Stimulated activated CD4-positive, alpha-beta T cell treated with anti-CD3 and anti-CD28 coated beads, Interleukin-1b, Interleukin-23, amount 100 ng/mL, for 1 hour (primary cell): Measurements from ENCODE around the gene FPR1.

Experiments used
- DNase-seq, 2 donors: peaks; one replicate each; pipeline ENCODE4 v3.0.0-alpha.2; 2020; ENCODE audit warnings: low read depth in 2 of 2

The FPR1 gene

DNA sequence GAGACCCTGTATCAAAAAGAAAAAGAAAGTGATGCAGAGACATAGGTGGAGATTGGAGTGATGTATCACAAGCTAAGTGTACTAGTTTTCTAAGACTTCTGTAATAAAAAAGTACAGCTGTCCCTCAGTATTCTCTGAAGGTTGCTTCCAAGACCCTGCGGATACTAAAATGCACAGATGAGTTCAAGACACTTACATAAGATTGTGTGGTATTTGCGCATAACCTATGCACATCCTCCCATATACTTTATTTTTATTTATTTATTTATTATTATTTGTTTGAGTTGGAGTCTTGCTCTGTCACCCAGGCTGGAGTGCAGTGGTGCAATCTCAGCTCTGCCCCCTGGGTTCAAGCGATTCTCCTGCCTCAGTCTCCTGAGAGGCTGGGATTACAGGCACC, 14.3 kb downstream of the FPR1 start:
- DNase-seq, result no peak

- no peak for DNase-seq
Observed at GRCh38 chr19:51735759-51736449, 15.8 kb downstream of the FPR1 start.

- no peak for DNase-seq
Observed at GRCh38 chr19:51733742-51734522, 17.7 kb downstream of the FPR1 start.

DNA sequence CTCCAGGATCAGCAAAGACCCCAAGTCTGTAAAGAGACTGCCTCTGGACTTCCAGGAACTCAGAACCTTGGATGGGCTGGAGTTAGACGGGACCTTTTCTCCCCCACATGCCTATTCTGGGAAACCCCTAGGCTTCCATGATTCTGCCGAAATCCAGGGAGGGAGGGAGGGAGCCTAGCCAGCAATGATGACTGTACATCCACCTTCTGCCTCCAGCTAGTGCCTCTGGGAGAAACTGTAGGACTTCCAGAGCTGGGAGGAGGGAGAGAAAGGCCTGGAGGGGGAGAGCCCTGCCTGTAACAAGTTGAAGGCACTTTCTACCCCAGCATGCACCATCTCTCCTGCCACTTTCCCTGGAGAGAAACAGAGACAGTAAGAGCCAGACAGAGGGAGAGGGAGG, 21.9 kb downstream of the FPR1 start:
- no peak for DNase-seq

GRCh38 chr19:51727349-51727880, 24.3 kb downstream of the FPR1 start:
- DNase-seq, result no peak

DNA sequence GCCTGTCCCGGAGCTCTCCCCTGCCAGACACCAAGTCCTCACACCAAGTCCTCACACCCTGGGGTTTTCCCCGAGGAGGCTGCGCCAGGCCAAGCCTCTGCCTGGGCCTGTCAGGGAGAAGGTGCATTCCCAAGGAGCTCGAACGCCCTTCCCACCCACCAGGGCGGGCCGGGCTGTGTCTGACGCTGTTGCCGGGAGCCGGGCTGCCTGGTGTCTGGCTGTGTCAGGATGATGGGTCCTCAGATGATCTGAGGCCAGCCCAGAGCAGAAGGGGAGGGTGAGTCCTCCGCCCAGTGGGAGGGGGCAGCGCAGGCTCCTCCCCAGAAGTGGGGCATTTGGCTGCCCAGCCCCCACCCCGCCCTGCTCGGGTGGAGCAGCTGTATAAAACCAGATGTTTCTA, 25.6 kb downstream of the FPR1 start:
- DNase-seq, result no peak

- no peak for DNase-seq
Observed at GRCh38 chr19:51724543-51724942, 27.1 kb downstream of the FPR1 start.

DNA sequence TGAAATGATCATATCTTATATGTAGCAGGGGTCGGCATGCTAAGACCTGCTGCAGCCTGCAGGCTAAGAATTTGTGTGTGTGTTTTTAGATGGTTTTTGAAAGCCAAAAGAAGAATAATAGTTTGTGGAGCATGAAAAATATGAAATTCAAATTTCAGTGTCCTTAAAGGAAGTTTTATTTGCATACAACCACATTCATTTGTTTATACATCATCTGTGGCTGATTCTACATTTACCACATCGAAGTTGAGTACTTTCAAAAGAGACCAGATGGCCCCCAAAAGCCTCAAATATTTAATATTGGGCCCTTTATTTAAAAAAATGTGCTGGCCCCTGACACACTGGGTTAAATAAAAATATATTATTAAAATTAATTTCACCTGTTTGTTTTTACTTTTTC, 29.2 kb downstream of the FPR1 start:
- no peak for DNase-seq

DNA sequence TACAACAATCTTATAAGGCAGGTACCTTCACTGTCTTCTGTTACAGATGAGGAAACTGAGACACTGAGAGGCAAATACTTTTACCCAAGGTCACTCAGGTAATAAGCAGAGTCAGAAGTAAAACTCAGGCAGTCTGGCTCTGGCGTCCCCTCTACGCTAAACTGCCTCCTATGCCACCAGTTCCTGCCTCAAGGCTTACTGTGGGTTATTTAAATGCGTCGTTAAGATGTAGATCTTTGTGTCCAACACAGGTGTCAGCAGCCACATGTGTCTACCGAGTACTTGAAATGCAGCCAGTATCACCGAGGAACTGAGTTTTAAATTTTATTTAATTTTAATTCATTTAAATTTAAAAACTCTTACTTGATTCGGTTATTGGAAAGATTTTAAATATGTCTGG, 29.8 kb downstream of the FPR1 start:
- DNase-seq, result no peak

- DNase-seq, result no peak
Observed at GRCh38 chr19:51719251-51719988, 32.3 kb downstream of the FPR1 start.

- no peak for DNase-seq
Observed at GRCh38 chr19:51716925-51717324, 34.8 kb downstream of the FPR1 start.

DNA sequence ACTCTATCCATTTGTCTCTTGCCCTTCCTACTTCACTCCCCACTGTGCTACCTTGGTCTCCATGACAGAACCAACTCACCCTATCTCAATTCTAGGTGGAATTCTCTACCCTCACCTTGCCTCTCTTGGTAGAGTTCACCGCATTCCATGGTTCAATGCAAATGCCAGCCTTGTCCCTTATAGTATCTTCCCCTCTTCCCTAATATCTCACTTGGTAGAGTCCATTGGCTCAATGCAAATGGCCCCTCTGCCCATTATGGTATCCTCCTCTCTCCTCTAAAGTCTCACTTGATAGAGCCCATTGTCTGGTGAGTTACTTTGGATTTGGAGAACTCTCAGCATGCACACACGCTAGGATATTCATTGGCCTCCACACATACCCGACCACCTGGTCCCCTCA, 35.8 kb downstream of the FPR1 start:
- no peak for DNase-seq

DNA sequence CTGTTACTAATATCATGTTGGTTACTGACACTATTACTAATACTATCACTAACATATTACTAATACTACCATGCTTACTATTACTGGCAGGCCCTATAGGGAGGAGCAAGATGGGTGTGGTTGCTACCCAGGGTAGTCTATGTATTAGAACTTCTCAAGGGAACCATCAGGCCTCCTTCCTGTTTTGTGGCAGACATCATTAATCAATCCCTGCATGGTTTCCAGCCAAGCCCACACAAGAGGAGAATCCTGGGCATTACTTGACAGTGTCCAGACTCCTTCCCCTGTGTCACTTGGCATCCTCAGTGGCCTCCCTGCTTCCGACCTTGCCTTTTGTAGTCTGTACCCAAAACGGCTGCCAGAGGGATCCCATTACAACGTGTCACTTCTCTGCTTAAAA, 36.8 kb downstream of the FPR1 start:
- no peak for DNase-seq

GRCh38 chr19:51713319-51714285, 38.1 kb downstream of the FPR1 start:
- no peak for DNase-seq

- no peak for DNase-seq
Observed at GRCh38 chr19:51712461-51713081, 39.1 kb downstream of the FPR1 start.

- no peak for DNase-seq
Observed at GRCh38 chr19:51711702-51712101, 40.0 kb downstream of the FPR1 start.

- DNase-seq, result no peak
Observed at GRCh38 chr19:51710163-51710562, 41.5 kb downstream of the FPR1 start.

- no peak for DNase-seq
Observed at GRCh38 chr19:51709575-51709974, 42.1 kb downstream of the FPR1 start.

DNA sequence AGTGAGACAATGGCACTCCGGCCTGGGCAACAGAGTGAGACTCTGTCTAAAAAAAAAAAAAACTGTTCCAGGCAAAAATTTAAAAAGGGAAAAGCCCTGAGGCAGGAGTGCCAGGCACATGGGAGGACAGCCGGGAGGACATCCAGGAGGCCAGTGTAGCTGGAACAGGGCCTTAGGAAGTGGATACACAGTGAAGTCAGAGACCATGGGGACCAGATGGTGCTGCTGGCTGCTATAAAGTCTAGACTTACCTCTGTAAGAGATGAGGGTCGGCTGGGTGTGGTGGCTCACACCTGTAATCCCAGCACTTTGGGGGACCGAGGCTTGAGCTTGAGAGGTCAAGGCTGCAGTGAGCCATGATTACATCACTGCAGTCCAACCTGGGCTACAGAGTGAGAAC, 42.9 kb downstream of the FPR1 start:
- DNase-seq, result no peak

- no peak for DNase-seq
Observed at GRCh38 chr19:51706885-51707284, 44.8 kb downstream of the FPR1 start.

- DNase-seq, result no peak
Observed at GRCh38 chr19:51706296-51706695, 45.4 kb downstream of the FPR1 start.
